ENCODE data around the gene RGN.
"Not testable (repeated sequence)": the region's sequence is repeated elsewhere in the genome, so short reads cannot be mapped to it uniquely, and the experiment has no call there.

The RGN gene

GRCh38 chrX:47098338-47099094 lies 20.3 kb downstream of the RGN start:
- H3K4me2 ChIP-seq (ENCODE audit: low read length) = no peak overlapping the region
- no peak overlapping the region for H3K4me3 ChIP-seq (ENCODE audit: low read length)
- no peaks in the 10 kb centered on the region for H3K9me3 ChIP-seq (ENCODE audit: control insufficient read depth, insufficient read depth, low read length)
- no peaks in the 10 kb centered on the region for H3K9me2 ChIP-seq (replicated peaks; ENCODE audit: control insufficient read depth, low read length)
- H3K36me3 ChIP-seq (ENCODE audit: control insufficient read depth, low read length) = no peaks in the 10 kb centered on the region
- no peaks in the 10 kb centered on the region for H4K20me1 ChIP-seq (ENCODE audit: control insufficient read depth, insufficient read depth, low read depth, low read length)
- no peaks in the 10 kb centered on the region for H3K4me1 ChIP-seq (ENCODE audit: control insufficient read depth, low read length)
- no peaks in the 10 kb centered on the region for H3K27me3 ChIP-seq (ENCODE audit: control insufficient read depth, low read length)
- TF ChIP-seq EZH2phosphoT487 (IDR thresholded peaks at IDR 0.05; ENCODE audit: borderline replicate concordance, low read length) = no peak
- no peak for TF ChIP-seq CTCF (IDR thresholded peaks at IDR 0.05; ENCODE audit: low read depth, low read length, poor library complexity, severe bottlenecking)
- no peaks in the 10 kb centered on the region for H3F3A ChIP-seq (ENCODE audit: control insufficient read depth, insufficient read depth)
- no peak overlapping the region for H3K27ac ChIP-seq (ENCODE audit: low read depth, low read length)
- H3K79me2 ChIP-seq (ENCODE audit: control insufficient read depth, low read length) = no peaks in the 10 kb centered on the region

- Histone ChIP-seq H3K9me3 (ENCODE audit: control insufficient read depth, insufficient read depth, low read length) (no peaks in the 10 kb centered on the region), H3K4me3 (ENCODE audit: low read length) (no peak overlapping the region), H3K27ac (ENCODE audit: low read depth, low read length) (no peak overlapping the region), H3F3A (ENCODE audit: control insufficient read depth, insufficient read depth) (no peaks in the 10 kb centered on the region), H3K9me2 (replicated peaks; ENCODE audit: control insufficient read depth, low read length) (no peaks in the 10 kb centered on the region), H3K36me3 (ENCODE audit: control insufficient read depth, low read length) (no peaks in the 10 kb centered on the region), H3K27me3 (ENCODE audit: control insufficient read depth, low read length) (no peaks in the 10 kb centered on the region), H3K4me2 (ENCODE audit: low read length) (no peak overlapping the region), H3K4me1 (ENCODE audit: control insufficient read depth, low read length) (no peaks in the 10 kb centered on the region), H3K79me2 (ENCODE audit: control insufficient read depth, low read length) (no peaks in the 10 kb centered on the region), H4K20me1 (ENCODE audit: control insufficient read depth, insufficient read depth, low read depth, low read length) (no peaks in the 10 kb centered on the region)
- TF ChIP-seq CTCF (IDR thresholded peaks at IDR 0.05; ENCODE audit: low read depth, low read length, poor library complexity, severe bottlenecking) = no peak
- no peak for TF ChIP-seq EZH2phosphoT487 (IDR thresholded peaks at IDR 0.05; ENCODE audit: borderline replicate concordance, low read length)
Measured at GRCh38 chrX:47101206-47101605, 23.0 kb downstream of the RGN start.

- not testable (repeated sequence) for H3K27ac ChIP-seq (ENCODE audit: low read depth, low read length); H4K20me1 ChIP-seq (ENCODE audit: control insufficient read depth, insufficient read depth, low read depth, low read length); H3K27me3 ChIP-seq (ENCODE audit: control insufficient read depth, low read length); H3K4me1 ChIP-seq (ENCODE audit: control insufficient read depth, low read length); H3K9me3 ChIP-seq (ENCODE audit: control insufficient read depth, insufficient read depth, low read length); H3K79me2 ChIP-seq (ENCODE audit: control insufficient read depth, low read length); H3F3A ChIP-seq (ENCODE audit: control insufficient read depth, insufficient read depth); H3K4me3 ChIP-seq (ENCODE audit: low read length); H3K9me2 ChIP-seq (replicated peaks; ENCODE audit: control insufficient read depth, low read length); H3K36me3 ChIP-seq (ENCODE audit: control insufficient read depth, low read length); H3K4me2 ChIP-seq (ENCODE audit: low read length)
Measured at GRCh38 chrX:47110936-47111615, 32.8 kb downstream of the RGN start.

- H3K36me3 ChIP-seq (ENCODE audit: control insufficient read depth, low read length) = no peaks in the 10 kb centered on the region
- H3K27me3 ChIP-seq (ENCODE audit: control insufficient read depth, low read length) = no peaks in the 10 kb centered on the region
- H3K4me1 ChIP-seq (ENCODE audit: control insufficient read depth, low read length) = no peaks in the 10 kb centered on the region
- TF ChIP-seq CTCF (IDR thresholded peaks at IDR 0.05; ENCODE audit: low read depth, low read length, poor library complexity, severe bottlenecking) = no peak
- TF ChIP-seq EZH2phosphoT487 (IDR thresholded peaks at IDR 0.05; ENCODE audit: borderline replicate concordance, low read length) = no peak
- no peaks in the 10 kb centered on the region for H3K79me2 ChIP-seq (ENCODE audit: control insufficient read depth, low read length)
- H3K27ac ChIP-seq (ENCODE audit: low read depth, low read length) = no peak overlapping the region
- no peaks in the 10 kb centered on the region for H3K9me2 ChIP-seq (replicated peaks; ENCODE audit: control insufficient read depth, low read length)
- no peaks in the 10 kb centered on the region for H3K9me3 ChIP-seq (ENCODE audit: control insufficient read depth, insufficient read depth, low read length)
- H4K20me1 ChIP-seq (ENCODE audit: control insufficient read depth, insufficient read depth, low read depth, low read length) = no peaks in the 10 kb centered on the region
- no peaks in the 10 kb centered on the region for H3F3A ChIP-seq (ENCODE audit: control insufficient read depth, insufficient read depth)
- H3K4me3 ChIP-seq (ENCODE audit: low read length) = no peak overlapping the region
- H3K4me2 ChIP-seq (ENCODE audit: low read length) = no peak overlapping the region
Measured at GRCh38 chrX:47112316-47112954, 34.2 kb downstream of the RGN start.

GRCh38 chrX:47116551-47117110 lies 38.4 kb downstream of the RGN start:
- not testable (repeated sequence) for H3K4me2 ChIP-seq (ENCODE audit: low read length); H4K20me1 ChIP-seq (ENCODE audit: control insufficient read depth, insufficient read depth, low read depth, low read length); H3K36me3 ChIP-seq (ENCODE audit: control insufficient read depth, low read length); H3K4me1 ChIP-seq (ENCODE audit: control insufficient read depth, low read length); H3K9me3 ChIP-seq (ENCODE audit: control insufficient read depth, insufficient read depth, low read length); H3F3A ChIP-seq (ENCODE audit: control insufficient read depth, insufficient read depth); H3K9me2 ChIP-seq (replicated peaks; ENCODE audit: control insufficient read depth, low read length); H3K27me3 ChIP-seq (ENCODE audit: control insufficient read depth, low read length); H3K79me2 ChIP-seq (ENCODE audit: control insufficient read depth, low read length); H3K4me3 ChIP-seq (ENCODE audit: low read length); H3K27ac ChIP-seq (ENCODE audit: low read depth, low read length)

Measured in DOHH2 (cell line).